HepG2 (cell line): ENCODE results near the gene PIGV. TPM values are rescaled to one million over a fixed set of nuclear protein-coding genes. Genes with fewer than 3 reads are reported as not detected.

Source experiments
- ATF6 ChIP-seq: sonication (generic); formaldehyde crosslinking; conservative IDR thresholded peaks from 2 replicates; pipeline ENCODE4 v1.4.0; 2020; ENCODE audit warnings: missing genetic modification reagents
- FOXP1 ChIP-seq, 2 experiments: fragments of 450-650 bp in 1 of 2; IDR thresholded peaks; 2 replicates each; pipeline ENCODE4 v1.6.1; 2017 to 2018; ENCODE audit warnings: antibody characterized with exemption in 1 of 2
- GATAD2A ChIP-seq: IDR thresholded peaks from 2 replicates; pipeline ENCODE4 v1.6.1; 2016
- KLF13 ChIP-seq: sonication (generic); formaldehyde crosslinking; IDR thresholded peaks from 2 replicates; pipeline ENCODE4 v1.4.0; 2020; ENCODE audit warnings: mild to moderate bottlenecking, missing genetic modification reagents
- MAFF ChIP-seq: IDR thresholded peaks from 2 replicates; pipeline ENCODE4 v1.6.1; 2011; ENCODE audit warnings: low read depth, low read length, improper control_type of control experiment
- MIER3 ChIP-seq: IDR thresholded peaks from 2 replicates; pipeline ENCODE4 v1.6.1; 2016; ENCODE audit warnings: missing compliant biosample characterization, borderline replicate concordance
- NFE2L2 ChIP-seq: fragments of 150-350 bp; IDR thresholded peaks from 2 replicates; pipeline ENCODE4 v1.6.1; 2014; ENCODE audit warnings: low read length
- POLR2G ChIP-seq: fragments of 200-400 bp; formaldehyde crosslinking; IDR thresholded peaks from 2 replicates; pipeline ENCODE4 v1.6.1; 2018; ENCODE audit warnings: mild to moderate bottlenecking, low read depth, low read length, moderate library complexity
- REXO4 ChIP-seq: sonication (generic); formaldehyde crosslinking; IDR thresholded peaks from 2 replicates; pipeline ENCODE4 v1.8.0; 2022; ENCODE audit warnings: missing genetic modification reagents, mild to moderate bottlenecking, borderline replicate concordance
- SMAD3 ChIP-seq: sonication (generic); formaldehyde crosslinking; IDR thresholded peaks from 2 replicates; pipeline ENCODE4 v1.4.0; 2020; ENCODE audit warnings: missing genetic modification reagents
- SMARCE1 ChIP-seq: fragments of 450-650 bp; IDR thresholded peaks from 2 replicates; pipeline ENCODE4 v1.6.1; 2017; ENCODE audit warnings: borderline replicate concordance
- SSRP1 ChIP-seq: IDR thresholded peaks from 2 replicates; pipeline ENCODE4 v1.6.1; 2016; ENCODE audit warnings: control low read depth
- TSC22D2 ChIP-seq: sonication (generic); formaldehyde crosslinking; IDR thresholded peaks from 2 replicates; pipeline ENCODE4 v1.5.1; 2020; ENCODE audit warnings: missing genetic modification reagents, mild to moderate bottlenecking, borderline replicate concordance
- ZBTB20 ChIP-seq: sonication (generic); formaldehyde crosslinking; IDR thresholded peaks from 2 replicates; pipeline ENCODE4 v1.8.1; 2023; ENCODE audit warnings: missing genetic modification reagents, low read depth, mild to moderate bottlenecking, borderline replicate concordance
- ZBTB33 ChIP-seq: sonication (generic); formaldehyde crosslinking; IDR thresholded peaks from 2 replicates; pipeline ENCODE4 v1.4.0; 2020; ENCODE audit warnings: missing genetic modification reagents
- ZBTB34 ChIP-seq: sonication (generic); formaldehyde crosslinking; IDR thresholded peaks from 2 replicates; pipeline ENCODE4 v1.8.0; 2022; ENCODE audit warnings: mild to moderate bottlenecking, missing genetic modification reagents
- ZEB1 ChIP-seq: IDR thresholded peaks from 2 replicates; pipeline ENCODE4 v1.6.1; 2012; ENCODE audit warnings: mild to moderate bottlenecking, low read depth, inconsistent platforms; ENCODE audit not compliant: insufficient replicate concordance
- ZFAT ChIP-seq: sonication (generic); formaldehyde crosslinking; conservative IDR thresholded peaks from 2 replicates; pipeline ENCODE4 v1.8.1; 2023; ENCODE audit warnings: missing genetic modification reagents, inconsistent platforms
- ZKSCAN5 ChIP-seq: sonication (generic); formaldehyde crosslinking; IDR thresholded peaks from 2 replicates; pipeline ENCODE4 v1.5.1; 2020; ENCODE audit warnings: mild to moderate bottlenecking, missing genetic modification reagents
- ZNF18 ChIP-seq: sonication (generic); formaldehyde crosslinking; IDR thresholded peaks from 2 replicates; pipeline ENCODE4 v1.8.0; 2022; ENCODE audit warnings: mild to moderate bottlenecking, missing genetic modification reagents; ENCODE audit not compliant: insufficient replicate concordance
- ZNF205 ChIP-seq: IDR thresholded peaks from 2 replicates; pipeline ENCODE4 v1.6.1; 2018; ENCODE audit warnings: missing biosample characterization, missing genetic modification reagents
- ZNF24 ChIP-seq: fragments of 450-650 bp; IDR thresholded peaks from 2 replicates; pipeline ENCODE4 v1.6.1; 2017; ENCODE audit warnings: antibody characterized with exemption, mild to moderate bottlenecking
- ZNF557 ChIP-seq: sonication (generic); formaldehyde crosslinking; IDR thresholded peaks from 2 replicates; pipeline ENCODE4 v1.4.0; 2020; ENCODE audit warnings: missing genetic modification reagents
- ZNF644 ChIP-seq: IDR thresholded peaks from 2 replicates; pipeline ENCODE4 v1.6.1; 2016; ENCODE audit warnings: low read depth
- ZNF678 ChIP-seq: sonication (generic); formaldehyde crosslinking; IDR thresholded peaks from 2 replicates; pipeline ENCODE4 v1.4.0; 2020; ENCODE audit warnings: mild to moderate bottlenecking, missing genetic modification reagents
- polyA plus RNA-seq, 8 experiments: library from polyadenylated mRNA; depleted of rRNA in 3 of 8; stranded (reverse) in 7 of 8; unstranded in 1 of 8; fragments of >200 nt; fragmentation: Illumina TruSeq in 4 of 8; extraction: Trizol in 4 of 8; gene quantifications; 2 replicates each; pipeline versions ENCODE4 v1.2.1 to v1.2.3, GENCODE V29; 2011 to 2016; ENCODE audit warnings: low read depth in 4 of 8, missing spikeins in 1 of 8, mixed read lengths in 1 of 8; ENCODE audit not compliant: insufficient read depth in 1 of 8
- total RNA-seq, 5 experiments: library from RNA; depleted of rRNA; stranded (reverse); fragments of >200 nt; fragmentation: Illumina TruSeq; extraction: Trizol; gene quantifications; 2 replicates each; pipeline ENCODE4 v1.2.3, GENCODE V29; 2016; ENCODE audit warnings: low read depth in 1 of 5

The PIGV gene
- total and polyA plus RNA-seq, 2 of the 13 experiments (the other 11 are each of a cell fraction or from before 2014, with no cell fraction given), result 13.5 to 22.7 TPM

- TF ChIP-seq ZNF205 (no peak), ATF6 (CRISPR knock-in tag) (no peak), ZBTB34 (CRISPR knock-in tag) (no peak; the same call in 1 of the 2 replicates), MAFF (peak; percentile 25; the same call in 1 of the 2 replicates), ZBTB33 (CRISPR knock-in tag) (no peak), FOXP1 (IDR thresholded peaks at IDR 0.05) (no peak), FOXP1 (CRISPR knock-in tag; IDR thresholded peaks at IDR 0.05) (peak; percentile 64), MIER3 (CRISPR knock-in tag) (0 out of 2 replicates have a peak, but pooled peaks have one; percentile 51), ZNF557 (CRISPR knock-in tag) (no peak), ZFAT (CRISPR knock-in tag) (no peak), ZBTB20 (CRISPR knock-in tag) (no peak), ZNF678 (no peak), ZNF644 (CRISPR knock-in tag) (peak; percentile 69), ZKSCAN5 (CRISPR knock-in tag) (no peak), TSC22D2 (CRISPR knock-in tag) (no peak), KLF13 (CRISPR knock-in tag) (no peak), ZNF18 (no peak), NFE2L2 (no peak), REXO4 (CRISPR knock-in tag) (no peak), ZNF24 (no peak), SMAD3 (CRISPR knock-in tag) (no peak), ZEB1 (no peak), GATAD2A (CRISPR knock-in tag) (peak; percentile 83), POLR2G (0 out of 2 replicates have a peak, but pooled peaks have one; percentile 44), SSRP1 (peak; percentile 38; the same call in 1 of the 2 replicates), SMARCE1 (no peak)
These were observed 3.5 kb upstream of the PIGV start (continued) for GRCh38 chr1:26784023-26784871.
